ENCODE results near the gene CDK5RAP2.
"Not testable (repeated sequence)": the region's sequence is repeated elsewhere in the genome, so short reads cannot be mapped to it uniquely, and the experiment has no call there.

Gene CDK5RAP2

DNA sequence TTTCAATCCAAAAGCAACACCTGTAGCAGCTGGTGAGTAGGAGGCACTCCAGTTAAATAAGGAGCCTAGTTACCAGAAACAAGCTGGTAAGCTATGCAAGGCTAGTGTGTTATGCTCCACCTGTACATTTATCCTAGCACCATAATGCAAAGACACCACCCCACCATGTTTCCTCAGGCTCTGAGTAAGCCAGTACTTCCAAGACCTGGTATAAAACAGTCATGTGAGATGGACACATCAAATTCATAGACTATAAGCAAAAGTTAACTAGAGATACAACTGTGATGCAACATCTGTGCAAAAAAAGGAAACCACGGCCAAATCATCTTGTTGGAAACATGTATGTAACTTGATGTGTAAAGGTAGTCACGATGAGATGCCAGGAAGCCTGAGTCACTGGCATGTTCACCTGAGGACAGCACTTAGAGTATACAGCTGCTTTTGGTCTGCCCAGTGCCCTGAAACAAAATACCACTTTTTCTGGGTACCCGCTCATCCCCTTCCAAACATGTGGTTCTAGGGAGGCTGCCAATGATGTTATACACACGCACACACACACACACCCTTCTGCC lies 66.1 kb downstream of the CDK5RAP2 start:
- DNase-seq (ENCODE audit: low read depth in 3 of 3), result no peak

DNA sequence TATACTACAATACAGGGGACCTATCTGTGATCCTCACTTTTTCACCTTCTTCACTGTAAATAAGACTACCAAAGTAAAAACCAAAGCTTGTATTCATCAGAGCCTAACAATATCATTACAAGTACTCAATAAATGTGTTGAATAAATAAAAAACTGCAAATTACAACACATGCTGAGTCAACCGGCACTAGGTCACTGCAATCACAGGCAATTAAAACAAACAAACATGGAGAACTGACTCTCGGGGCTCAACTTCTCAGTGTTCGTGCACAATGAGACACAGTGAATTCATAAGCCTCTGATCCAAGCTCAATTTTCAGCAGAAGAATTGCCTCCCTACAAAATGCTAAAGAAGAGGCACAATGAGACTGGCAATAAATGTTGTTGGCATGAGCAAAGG lies 69.2 kb downstream of the CDK5RAP2 start:
- DNase-seq (ENCODE audit: low read depth in 3 of 3), result no peak

DNA sequence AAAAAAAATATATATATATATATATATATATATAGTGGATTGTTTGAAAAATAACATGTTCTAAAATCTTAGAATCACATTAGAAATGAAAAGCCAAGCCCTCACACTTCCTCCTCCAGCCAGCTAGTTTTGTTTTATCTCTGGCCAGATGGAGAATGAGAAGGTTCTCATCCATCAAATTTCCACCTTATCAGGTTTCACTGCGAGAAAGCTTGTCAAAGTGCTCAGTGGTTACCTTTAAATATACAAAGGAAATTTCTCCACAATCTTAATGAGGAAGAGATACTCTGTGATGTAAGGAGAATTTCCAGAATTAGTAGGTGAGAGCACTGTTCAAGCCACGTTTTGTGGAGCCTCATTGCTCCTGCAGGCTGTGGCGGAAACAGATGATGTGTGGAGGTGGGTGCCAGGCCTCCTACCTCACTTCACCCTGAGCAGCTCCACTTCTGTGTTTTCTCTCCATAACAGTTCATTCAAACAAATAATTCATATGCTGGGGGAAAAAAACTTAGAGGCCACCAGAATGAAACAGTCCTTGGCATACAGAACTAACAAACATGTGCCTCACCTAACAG lies 71.9 kb downstream of the CDK5RAP2 start:
- no peak for DNase-seq (ENCODE audit: low read depth in 3 of 3)

- DNase-seq (ENCODE audit: low read depth in 3 of 3), result no peak
These were observed 74.8 kb downstream of the CDK5RAP2 start for GRCh38 chr9:120505186-120505585.

- no peak for DNase-seq (ENCODE audit: low read depth in 3 of 3)
These were observed 79.2 kb downstream of the CDK5RAP2 start for GRCh38 chr9:120500733-120501132.

DNA sequence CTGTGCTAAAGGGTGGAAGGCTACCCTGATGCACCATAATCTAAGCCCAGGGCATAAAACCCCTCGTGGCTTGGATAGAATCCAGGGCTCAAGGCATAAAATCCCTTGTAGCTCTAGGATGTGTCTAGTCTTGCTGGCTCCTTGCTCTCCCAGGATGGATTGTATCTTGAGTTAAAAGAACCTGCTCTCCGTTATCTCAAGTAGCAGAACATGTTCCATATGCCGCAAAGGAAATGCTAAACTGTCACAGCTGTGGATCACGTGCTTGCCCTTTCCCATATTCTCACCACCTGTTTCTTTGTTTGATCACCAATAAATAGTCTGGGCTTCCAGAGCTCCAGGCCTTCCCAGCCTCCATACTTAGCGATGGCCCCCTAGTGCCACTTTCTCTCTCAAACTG lies 82.1 kb downstream of the CDK5RAP2 start:
- not testable (repeated sequence) for DNase-seq (ENCODE audit: low read depth in 3 of 3)

DNA sequence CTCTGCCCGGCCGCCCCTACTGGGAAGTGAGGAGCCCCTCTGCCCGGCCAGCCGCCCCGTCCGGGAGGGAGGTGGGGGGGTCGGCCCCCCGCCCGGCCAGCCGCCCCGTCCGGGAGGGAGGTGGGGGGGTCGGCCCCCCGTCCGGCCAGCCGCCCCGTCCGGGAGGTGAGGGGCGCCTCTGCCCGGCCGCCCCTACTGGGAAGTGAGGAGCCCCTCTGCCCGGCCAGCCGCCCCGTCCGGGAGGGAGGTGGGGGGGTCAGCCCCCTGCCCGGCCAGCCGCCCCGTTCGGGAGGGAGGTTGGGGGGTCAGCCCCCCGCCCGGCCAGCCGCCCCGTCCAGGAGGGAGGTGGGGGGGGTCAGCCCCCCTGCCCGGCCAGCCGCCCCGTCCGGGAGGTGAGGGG lies 83.5 kb downstream of the CDK5RAP2 start:
- not testable (repeated sequence) for DNase-seq (ENCODE audit: low read depth in 3 of 3)

DNA sequence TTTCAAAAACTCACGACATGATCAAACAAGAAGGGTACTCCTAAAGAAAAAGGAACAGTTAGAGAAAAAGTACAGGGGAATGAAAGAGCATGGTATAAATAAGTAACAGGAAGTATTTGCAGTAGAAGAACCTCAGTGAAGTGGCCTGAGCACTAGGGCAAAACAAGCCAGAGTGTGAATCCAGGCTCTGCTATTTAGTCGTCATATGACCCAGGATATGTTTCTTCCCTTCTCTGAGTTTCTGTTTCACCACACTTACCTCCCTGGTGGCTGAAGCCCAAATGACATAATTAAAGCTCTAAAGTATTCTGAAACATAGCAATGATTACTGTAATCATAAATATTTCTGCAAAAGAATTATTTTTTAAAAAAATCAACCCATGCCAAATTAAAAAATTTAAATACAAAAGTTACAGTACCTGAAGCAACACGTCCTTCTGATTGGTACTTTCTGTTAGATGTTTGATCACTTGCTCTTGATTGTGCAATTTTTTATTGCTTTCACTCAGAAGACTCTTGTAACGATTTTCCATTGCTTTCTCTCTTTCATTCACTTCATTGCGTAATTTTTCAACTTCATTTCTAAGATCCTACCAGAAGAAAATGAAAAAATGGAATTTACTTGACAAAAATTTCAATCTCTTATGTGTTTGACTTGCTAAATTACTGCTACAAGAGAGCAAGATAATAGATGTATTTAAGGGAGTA lies 88.9 kb downstream of the CDK5RAP2 start:
- no peak for DNase-seq (ENCODE audit: low read depth in 3 of 3)

DNA sequence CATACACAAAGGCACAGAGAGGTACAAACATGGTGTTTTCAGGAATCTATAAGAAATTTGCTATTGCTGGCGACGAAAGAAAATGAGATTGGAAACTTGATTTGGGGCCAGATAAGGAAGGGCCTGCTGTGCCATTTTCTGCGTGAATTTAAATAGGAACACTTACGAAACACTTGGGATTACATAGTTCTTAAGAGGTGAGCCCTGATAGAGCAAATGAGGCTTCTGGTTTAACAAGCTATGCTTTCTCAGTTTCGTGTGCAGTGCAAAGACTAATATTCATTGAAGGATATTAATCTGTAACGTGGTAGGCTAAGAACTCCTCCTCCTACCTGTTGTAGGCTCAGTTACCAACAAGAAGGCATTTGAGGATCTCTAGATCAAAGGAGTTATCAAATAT lies 93.1 kb downstream of the CDK5RAP2 start:
- DNase-seq (ENCODE audit: low read depth in 3 of 3), result no peak

GRCh38 chr9:120486347-120486746 lies 93.6 kb downstream of the CDK5RAP2 start:
- no peak for DNase-seq (ENCODE audit: low read depth in 3 of 3)

- DNase-seq (ENCODE audit: low read depth in 3 of 3), result no peak
These were observed 94.2 kb downstream of the CDK5RAP2 start for GRCh38 chr9:120485788-120486187.

GRCh38 chr9:120484162-120484561 lies 95.8 kb downstream of the CDK5RAP2 start:
- no peak for DNase-seq (ENCODE audit: low read depth in 3 of 3)

GRCh38 chr9:120482424-120483186 lies 97.4 kb downstream of the CDK5RAP2 start:
- no peak for DNase-seq (ENCODE audit: low read depth in 3 of 3)

GRCh38 chr9:120481846-120482245 lies 98.1 kb downstream of the CDK5RAP2 start:
- no peak for DNase-seq (ENCODE audit: low read depth in 3 of 3)

DNA sequence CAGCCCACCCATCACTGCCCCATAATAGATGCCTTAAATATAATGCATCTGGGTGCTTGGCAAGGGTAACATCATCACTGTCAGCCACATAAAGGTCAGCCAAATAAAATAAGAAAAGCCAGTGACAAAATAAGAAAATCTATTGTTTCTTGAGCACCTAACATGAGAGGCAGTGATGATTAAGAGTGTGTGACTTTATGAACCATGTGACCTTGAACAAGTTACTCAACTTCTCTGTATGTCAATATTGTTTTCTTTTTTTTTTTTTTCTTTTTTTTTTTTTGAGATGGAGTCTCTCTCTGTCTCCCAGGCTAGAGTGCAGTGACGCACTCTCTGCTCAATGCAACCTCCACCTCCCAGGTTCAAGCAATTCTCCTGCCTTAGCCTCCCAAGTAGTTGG lies 98.7 kb downstream of the CDK5RAP2 start:
- DNase-seq (ENCODE audit: low read depth in 3 of 3), result no peak

DNA sequence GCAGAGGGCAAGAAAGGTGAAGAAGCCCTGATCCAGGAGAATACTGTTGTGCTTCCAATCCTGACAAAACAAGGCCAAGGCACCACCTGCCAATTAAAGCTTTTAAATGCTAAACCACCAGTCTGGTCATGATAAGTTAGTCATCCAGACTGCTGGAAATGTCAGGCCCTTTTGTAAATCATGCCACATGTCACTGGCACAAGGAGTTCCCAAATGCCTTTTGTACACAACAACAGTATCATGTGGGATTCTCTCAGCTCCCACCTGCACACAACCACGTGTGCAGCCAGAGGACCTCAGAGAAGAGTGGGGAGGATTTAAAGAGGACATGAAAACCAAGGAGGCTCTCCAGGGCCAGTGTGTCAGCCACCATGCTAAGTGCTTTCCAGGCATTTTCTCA lies 99.3 kb downstream of the CDK5RAP2 start:
- no peak for DNase-seq (ENCODE audit: low read depth in 3 of 3)

DNA sequence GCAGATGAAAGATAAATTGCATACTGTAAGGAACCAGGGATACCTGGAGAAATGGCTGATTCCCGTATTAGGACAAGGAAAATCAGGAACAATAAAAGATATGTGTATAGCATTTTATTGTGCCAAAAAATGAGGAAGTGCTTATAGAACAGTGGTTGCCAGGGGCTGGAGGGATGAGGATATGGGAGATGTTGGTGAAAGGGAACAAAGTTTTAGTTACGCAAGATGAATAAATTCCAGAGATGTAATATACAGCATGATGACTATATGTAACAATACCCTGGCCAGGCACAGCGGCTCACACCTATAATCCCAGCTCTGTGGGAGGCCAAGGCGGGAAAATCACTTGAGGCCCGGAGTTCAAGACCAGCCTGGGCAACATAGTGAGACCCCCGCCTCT lies 101.8 kb downstream of the CDK5RAP2 start:
- no peak for DNase-seq (ENCODE audit: low read depth in 3 of 3)

DNA sequence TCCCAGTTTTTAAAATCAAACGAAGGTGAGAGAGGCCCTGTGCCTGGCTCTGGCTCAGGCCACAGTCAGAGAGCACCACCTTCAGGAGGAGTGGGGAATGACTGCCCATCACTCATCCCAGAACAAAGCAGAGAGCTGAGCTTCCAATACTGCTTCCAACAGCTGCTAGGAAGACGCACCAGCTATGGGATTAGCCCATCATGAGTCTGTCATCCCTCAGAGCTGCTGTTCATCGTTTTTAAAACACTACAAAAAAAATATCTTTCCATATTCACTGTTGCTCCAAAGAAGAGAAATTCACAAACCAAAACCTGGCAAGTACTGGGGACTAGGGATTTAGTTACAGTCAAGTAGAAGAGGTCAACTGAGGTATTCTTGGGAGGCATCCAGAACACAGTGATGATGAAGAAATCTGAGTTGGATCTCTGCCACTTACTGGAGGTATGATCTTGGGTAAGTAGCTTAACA lies 102.4 kb downstream of the CDK5RAP2 start:
- DNase-seq (ENCODE audit: low read depth in 3 of 3), result peak in 1 of 3 experiments; percentile 8

DNA sequence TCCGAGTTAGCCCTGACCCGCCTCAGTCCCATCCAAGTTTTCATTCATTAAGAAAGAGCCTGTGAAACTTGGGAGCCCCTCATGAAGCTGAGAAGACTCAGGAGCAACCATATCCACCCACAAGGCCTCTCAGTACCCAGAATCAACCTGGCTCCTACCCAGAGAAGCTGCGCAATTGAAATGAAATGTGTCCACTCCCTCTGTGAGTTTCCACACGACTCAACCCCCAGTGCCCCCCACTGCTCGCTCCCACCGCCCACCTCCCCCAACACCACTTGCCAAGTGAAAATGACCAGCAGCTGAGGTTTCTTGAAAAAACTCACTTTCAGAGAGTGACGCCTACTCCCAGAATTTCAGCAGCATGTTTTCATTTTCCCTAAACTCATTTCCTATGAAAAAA lies 104.6 kb downstream of the CDK5RAP2 start:
- no peak for DNase-seq (ENCODE audit: low read depth in 3 of 3)

- DNase-seq (ENCODE audit: low read depth in 3 of 3), result no peak
These were observed 105.2 kb downstream of the CDK5RAP2 start for GRCh38 chr9:120474591-120475243.

DNA sequence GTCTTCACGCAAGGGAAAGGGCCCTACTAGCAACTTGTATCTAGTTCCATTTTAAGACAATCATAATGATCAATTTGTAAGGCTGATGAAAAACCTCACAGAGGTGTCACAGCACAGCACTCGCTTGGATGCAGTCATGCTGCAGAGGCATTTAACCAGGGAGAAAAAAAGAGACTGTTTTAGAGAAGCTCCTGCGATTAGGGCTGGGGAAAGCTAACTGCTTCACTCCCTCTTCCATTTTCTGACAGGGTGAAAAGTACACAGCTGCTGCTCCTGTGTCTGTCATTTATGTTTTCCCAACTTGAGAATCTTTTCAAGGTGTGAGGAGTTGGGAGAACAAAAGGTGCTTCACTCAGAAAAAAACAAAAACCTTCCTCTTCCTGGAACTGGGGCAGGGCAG lies 106.4 kb downstream of the CDK5RAP2 start:
- no peak for DNase-seq (ENCODE audit: low read depth in 3 of 3)

All from stimulated activated CD4-positive, alpha-beta T cell treated with anti-CD3 and anti-CD28 coated beads, TNF-alpha, amount 100 ng/mL, for 24 hours (primary cell).